ENCODE data around the gene MYO16.

The MYO16 gene

GRCh38 chr13:109087916-109088623 lies 458.7 kb downstream of the MYO16 start:
- Histone ChIP-seq H3K9me3 (ENCODE audit: control insufficient read depth, insufficient read depth, low read length) (no peaks in the 10 kb centered on the region), H3K27ac (ENCODE audit: low read depth, low read length) (no peak overlapping the region), H3K36me3 (ENCODE audit: control insufficient read depth, low read length) (no peaks in the 10 kb centered on the region), H4K20me1 (ENCODE audit: control insufficient read depth, insufficient read depth, low read depth, low read length) (no peaks in the 10 kb centered on the region), H3K4me2 (ENCODE audit: low read length) (no peak overlapping the region), H3K9me2 (replicated peaks; ENCODE audit: control insufficient read depth, low read length) (no peaks in the 10 kb centered on the region), H3K4me1 (ENCODE audit: control insufficient read depth, low read length) (no peaks in the 10 kb centered on the region), H3F3A (ENCODE audit: control insufficient read depth, insufficient read depth) (no peaks in the 10 kb centered on the region), H3K79me2 (ENCODE audit: control insufficient read depth, low read length) (no peaks in the 10 kb centered on the region), H3K4me3 (ENCODE audit: low read length) (no peak overlapping the region), H3K27me3 (ENCODE audit: control insufficient read depth, low read length) (no peaks in the 10 kb centered on the region)
- no peak for TF ChIP-seq EZH2phosphoT487 (IDR thresholded peaks at IDR 0.05; ENCODE audit: borderline replicate concordance, low read length)
- no peak for TF ChIP-seq CTCF (IDR thresholded peaks at IDR 0.05; ENCODE audit: low read depth, low read length, poor library complexity, severe bottlenecking)

- Histone ChIP-seq H3K4me3 (ENCODE audit: low read length) (no peak overlapping the region), H3K9me3 (ENCODE audit: control insufficient read depth, insufficient read depth, low read length) (no peaks in the 10 kb centered on the region), H3K36me3 (ENCODE audit: control insufficient read depth, low read length) (no peaks in the 10 kb centered on the region), H3K27ac (ENCODE audit: low read depth, low read length) (no peak overlapping the region), H3K27me3 (ENCODE audit: control insufficient read depth, low read length) (no peaks in the 10 kb centered on the region), H3K4me1 (ENCODE audit: control insufficient read depth, low read length) (no peaks in the 10 kb centered on the region), H3F3A (ENCODE audit: control insufficient read depth, insufficient read depth) (no peaks in the 10 kb centered on the region), H3K4me2 (ENCODE audit: low read length) (no peak overlapping the region), H3K9me2 (replicated peaks; ENCODE audit: control insufficient read depth, low read length) (no peaks in the 10 kb centered on the region), H3K79me2 (ENCODE audit: control insufficient read depth, low read length) (no peaks in the 10 kb centered on the region), H4K20me1 (ENCODE audit: control insufficient read depth, insufficient read depth, low read depth, low read length) (no peaks in the 10 kb centered on the region)
- no peak for TF ChIP-seq EZH2phosphoT487 (IDR thresholded peaks at IDR 0.05; ENCODE audit: borderline replicate concordance, low read length)
- TF ChIP-seq CTCF (IDR thresholded peaks at IDR 0.05; ENCODE audit: low read depth, low read length, poor library complexity, severe bottlenecking), result no peak
Observed at GRCh38 chr13:109088624-109088917, 459.2 kb downstream of the MYO16 start.

- Histone ChIP-seq H4K20me1 (ENCODE audit: control insufficient read depth, insufficient read depth, low read depth, low read length) (no peaks in the 10 kb centered on the region), H3K4me3 (ENCODE audit: low read length) (no peak overlapping the region), H3F3A (ENCODE audit: control insufficient read depth, insufficient read depth) (no peaks in the 10 kb centered on the region), H3K9me3 (ENCODE audit: control insufficient read depth, insufficient read depth, low read length) (no peaks in the 10 kb centered on the region), H3K27me3 (ENCODE audit: control insufficient read depth, low read length) (no peaks in the 10 kb centered on the region), H3K4me1 (ENCODE audit: control insufficient read depth, low read length) (no peaks in the 10 kb centered on the region), H3K36me3 (ENCODE audit: control insufficient read depth, low read length) (no peaks in the 10 kb centered on the region), H3K79me2 (ENCODE audit: control insufficient read depth, low read length) (no peaks in the 10 kb centered on the region), H3K4me2 (ENCODE audit: low read length) (no peak overlapping the region), H3K9me2 (replicated peaks; ENCODE audit: control insufficient read depth, low read length) (no peaks in the 10 kb centered on the region), H3K27ac (ENCODE audit: low read depth, low read length) (no peak overlapping the region)
- TF ChIP-seq EZH2phosphoT487 (IDR thresholded peaks at IDR 0.05; ENCODE audit: borderline replicate concordance, low read length), result no peak
- no peak for TF ChIP-seq CTCF (IDR thresholded peaks at IDR 0.05; ENCODE audit: low read depth, low read length, poor library complexity, severe bottlenecking)
Observed at GRCh38 chr13:109090796-109091195, 461.4 kb downstream of the MYO16 start.
